ENCODE data around the gene PLEKHS1.

PLEKHS1 gene

GRCh38 chr10:113751181-113751732 lies at the start of gene PLEKHS1:
PLEKHS1 (plus strand) TSS chr10:113751682; CDS start chr10:113755278, 3,596 bp downstream.
- DNase-seq = no peak

DNA sequence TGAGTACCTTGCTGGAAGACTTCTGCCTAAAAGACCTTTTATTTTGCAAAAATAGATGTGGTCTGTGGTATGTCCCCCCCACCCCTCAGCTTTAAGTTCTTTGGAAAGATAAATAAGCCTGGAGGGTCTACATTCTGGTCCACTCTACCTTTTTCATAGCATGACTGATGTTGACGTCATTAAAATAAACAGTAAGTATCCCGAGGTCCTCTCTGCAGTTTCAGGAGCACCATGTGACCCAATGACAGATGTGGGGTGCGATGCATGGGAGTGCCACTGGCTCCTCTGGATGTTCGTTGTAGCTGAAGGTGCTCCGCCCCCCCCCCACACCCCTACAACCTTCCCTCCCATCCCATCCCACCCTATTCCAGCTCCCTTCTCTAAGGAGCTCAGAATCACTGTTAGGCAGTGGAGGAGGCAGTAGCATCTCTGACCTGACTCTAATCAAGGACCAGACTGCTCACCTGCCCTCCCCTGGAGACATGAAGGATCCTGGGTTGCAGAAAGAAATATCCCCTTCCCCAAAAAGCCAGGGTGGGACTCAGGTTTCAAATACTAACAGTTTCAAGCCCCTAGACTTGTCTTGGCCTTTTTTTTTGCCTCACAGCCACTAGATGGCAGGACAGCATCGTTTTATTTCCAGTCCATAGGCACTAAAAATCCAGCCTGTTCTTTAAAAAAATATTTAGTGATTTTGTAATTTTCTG lies 46.7 kb upstream of the PLEKHS1 start:
- peak; percentile 7 to 13 for DNase-seq

- DNase-seq = no peak
Measured at GRCh38 chr10:113705344-113705652, 46.2 kb upstream of the PLEKHS1 start.

GRCh38 chr10:113706623-113707022 lies 44.9 kb upstream of the PLEKHS1 start:
- DNase-seq = no peak

DNA sequence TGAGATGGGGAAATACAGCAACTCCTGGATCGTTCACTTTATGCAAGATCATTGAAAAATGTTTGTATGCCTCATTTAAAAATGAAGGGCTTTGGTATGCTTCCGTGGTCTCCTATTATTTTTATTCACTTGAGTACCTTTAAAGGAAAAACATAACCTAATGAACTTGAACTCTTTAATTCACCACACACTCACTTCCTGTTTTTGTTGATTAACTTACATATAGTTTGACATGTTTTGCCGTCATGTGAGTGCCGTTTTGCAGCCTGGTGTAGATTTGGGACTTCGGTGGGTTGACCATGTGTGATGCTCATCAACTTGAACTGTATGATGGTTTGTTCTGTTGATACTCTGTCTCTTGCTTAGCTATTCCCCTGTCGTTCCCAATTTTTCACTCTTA lies 42.8 kb upstream of the PLEKHS1 start:
- DNase-seq = no peak

- DNase-seq = no peak
Measured at GRCh38 chr10:113709221-113709838, 42.2 kb upstream of the PLEKHS1 start.

- DNase-seq = no peak
Measured at GRCh38 chr10:113711142-113711541, 40.3 kb upstream of the PLEKHS1 start.

- no peak for DNase-seq
Measured at GRCh38 chr10:113712024-113712423, 39.5 kb upstream of the PLEKHS1 start.

DNA sequence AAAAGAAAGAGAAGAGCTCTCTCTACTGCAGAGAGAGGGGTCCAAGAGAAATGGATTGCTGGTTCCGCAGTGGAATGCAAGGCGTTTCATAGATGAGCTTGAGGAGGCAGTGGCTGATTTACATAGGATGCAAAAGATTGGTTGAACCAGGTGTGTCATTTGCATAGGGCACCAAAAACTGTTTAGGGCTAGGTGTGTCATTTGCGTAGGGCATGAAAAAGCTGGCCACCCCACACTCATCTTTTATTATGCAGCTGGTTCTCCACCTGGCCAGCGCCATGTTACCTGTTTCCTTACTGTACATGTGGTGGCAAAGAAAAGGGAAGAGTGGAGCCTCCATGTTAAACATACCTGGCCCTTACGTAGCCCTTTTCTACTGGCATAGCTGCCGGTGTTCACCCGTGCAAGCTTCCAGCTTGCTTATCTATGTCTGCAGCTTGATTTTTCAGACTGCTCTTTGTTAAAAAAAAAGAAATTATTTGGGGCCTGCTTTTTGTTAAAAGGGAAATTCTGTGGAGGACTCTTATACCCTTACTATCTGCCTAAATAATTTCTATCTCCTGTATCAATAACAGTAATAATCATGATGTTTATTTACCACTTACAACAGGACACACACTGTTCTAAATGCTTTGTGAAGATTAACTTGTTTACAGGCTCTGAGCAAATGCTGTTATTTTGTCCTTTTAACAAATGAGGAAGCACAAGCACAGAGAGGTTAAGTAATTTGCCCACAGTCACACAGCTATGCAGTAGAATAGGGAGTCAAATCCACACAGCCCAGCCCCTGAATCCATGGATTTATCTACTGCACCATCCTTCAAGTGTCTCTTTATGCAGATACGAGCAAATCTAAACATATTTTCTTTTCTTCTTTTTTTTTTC lies 38.5 kb upstream of the PLEKHS1 start:
- DNase-seq = no peak

DNA sequence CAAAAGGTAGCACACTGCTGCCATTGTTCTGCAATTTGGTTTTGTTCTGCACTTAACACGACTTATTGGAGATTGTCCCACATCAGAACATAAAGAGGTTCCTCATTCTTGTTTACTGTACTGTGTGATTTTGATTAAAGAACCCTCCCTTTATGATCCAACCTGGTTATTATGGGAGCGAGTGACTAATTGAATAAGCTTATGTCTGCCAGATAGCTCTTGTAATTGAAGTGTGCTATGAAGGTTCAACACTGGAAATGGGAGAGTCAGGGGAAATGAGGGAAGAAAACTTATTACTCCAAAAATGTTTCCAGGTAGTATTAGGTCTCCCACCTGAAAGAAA lies 37.9 kb upstream of the PLEKHS1 start:
- no peak for DNase-seq

DNA sequence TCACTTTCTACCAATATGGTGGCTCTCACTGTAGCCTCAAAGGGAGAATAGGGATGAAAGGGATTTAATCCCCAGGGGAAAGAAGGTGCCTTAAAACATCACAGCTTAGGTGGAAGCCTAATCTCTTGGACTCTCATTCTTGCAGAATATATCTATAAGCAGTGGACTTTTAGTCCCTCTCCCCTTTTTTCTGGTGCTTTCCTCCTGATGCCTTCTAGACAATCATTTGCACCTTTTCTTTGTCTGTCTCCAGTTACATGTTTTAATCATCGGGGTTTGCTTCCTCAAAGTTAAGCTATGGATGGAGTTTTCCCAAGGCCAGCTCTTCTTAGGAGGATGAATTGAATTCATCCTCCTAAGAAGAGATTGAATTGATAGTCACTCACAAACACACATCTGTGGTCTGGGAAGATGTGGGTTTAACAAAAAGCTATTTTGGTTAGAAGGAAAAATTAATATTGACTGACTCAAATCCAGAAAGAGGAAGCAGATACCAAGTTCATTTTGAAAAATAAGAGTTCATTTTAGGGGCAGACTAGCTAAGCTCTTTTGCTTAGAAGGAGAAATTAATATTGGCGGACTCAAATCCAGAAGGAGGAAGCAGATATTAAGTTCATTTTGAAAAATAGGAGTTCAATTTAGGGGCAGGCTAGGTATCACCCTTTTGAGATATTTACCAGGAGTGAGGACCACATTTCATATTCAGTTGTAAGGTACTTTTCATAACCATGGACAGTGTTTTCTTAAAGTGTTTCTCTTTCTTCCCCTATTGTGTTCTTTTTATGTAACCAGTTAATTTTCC lies 35.2 kb upstream of the PLEKHS1 start:
- DNase-seq = no peak

- DNase-seq = no peak
Measured at GRCh38 chr10:113718969-113719822, 32.3 kb upstream of the PLEKHS1 start.

- DNase-seq = no peak
Measured at GRCh38 chr10:113720386-113720785, 31.1 kb upstream of the PLEKHS1 start.

GRCh38 chr10:113732160-113732881 lies 19.2 kb upstream of the PLEKHS1 start:
- no peak for DNase-seq

DNA sequence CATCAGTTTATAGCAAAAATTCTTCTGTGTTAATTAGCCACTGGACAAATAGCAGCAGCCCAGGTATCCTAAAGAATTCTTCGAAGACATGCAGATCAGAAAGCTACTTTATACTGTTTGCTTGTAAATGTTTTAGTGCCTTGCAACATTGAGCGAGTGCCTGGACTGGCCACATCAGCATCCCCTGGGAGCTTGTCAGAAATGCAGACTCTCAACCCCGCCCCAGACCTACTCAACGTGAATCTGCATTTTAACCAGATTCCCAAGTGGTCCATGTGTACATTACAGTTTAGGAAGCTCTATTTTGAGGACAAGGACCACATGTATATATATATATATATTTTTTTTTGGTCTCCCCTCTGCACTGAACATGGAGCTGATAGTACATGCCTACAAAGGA lies 18.5 kb upstream of the PLEKHS1 start:
- DNase-seq = no peak

GRCh38 chr10:113733635-113734034 lies 17.8 kb upstream of the PLEKHS1 start:
- DNase-seq = no peak

GRCh38 chr10:113735913-113736312 lies 15.6 kb upstream of the PLEKHS1 start:
- no peak for DNase-seq

DNA sequence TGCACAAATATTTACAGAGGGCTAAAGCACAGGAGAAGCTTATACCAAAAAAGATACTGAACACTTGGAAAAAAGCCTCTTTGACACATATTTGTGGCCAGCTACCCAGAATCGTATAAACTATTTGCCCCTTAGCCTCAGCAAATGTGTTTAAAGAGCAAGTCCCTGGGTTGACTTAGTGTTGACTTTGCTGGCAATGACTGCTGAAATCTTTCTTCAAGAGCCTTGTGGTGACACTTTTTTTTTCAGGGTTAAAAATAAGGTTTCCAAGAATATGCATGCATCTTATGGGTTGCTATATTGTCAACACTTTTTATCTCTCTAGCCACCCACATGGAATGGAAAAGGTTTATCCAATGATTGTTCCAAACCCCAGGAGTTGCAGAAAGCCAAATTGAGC lies 14.9 kb upstream of the PLEKHS1 start:
- no peak for DNase-seq

DNA sequence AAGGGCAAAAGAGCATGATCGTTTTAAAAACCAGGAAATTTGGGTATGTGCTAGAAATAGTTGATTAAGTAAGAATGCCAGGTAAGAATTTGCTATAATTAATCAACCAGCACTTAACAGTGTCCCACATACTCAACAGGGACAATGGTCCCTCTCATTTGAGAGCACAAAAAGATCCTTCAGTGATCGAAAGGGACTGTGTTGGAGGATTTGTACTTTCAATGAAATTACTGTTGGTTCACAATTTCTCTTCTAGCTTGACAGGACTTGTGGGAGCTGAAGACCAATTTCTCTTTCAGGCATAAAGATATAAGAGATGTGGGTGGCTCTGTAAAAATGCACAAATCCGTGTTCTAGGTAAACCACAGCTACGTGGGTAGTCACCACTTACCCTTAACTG lies 12.5 kb upstream of the PLEKHS1 start:
- no peak for DNase-seq

DNA sequence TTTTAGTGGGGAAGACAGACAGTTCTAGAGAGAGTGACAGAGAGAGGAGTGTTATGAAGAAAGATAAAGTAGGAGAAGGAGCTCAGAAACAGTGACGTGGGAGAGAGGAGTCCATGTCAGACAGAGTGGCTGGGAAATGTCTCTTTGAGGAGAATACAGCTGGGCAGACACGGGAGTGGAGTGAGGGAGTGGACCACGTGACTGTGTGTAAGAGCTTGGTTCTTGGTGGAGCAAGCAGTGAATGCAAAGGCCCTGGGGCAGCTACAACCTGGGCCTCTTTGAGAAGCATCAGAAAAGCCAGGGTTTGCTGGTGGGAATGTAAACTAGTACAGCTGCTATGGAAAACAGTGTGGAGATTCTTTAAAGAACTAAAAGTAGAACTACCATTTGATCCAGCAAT lies 11.9 kb upstream of the PLEKHS1 start:
- DNase-seq = no peak

- no peak for DNase-seq
Measured at GRCh38 chr10:113740850-113741249, 10.6 kb upstream of the PLEKHS1 start.

Data from NCI-H446 (cell line).